ENCODE results near the gene LGMN.

- TF ChIP-seq SIN3A (IDR thresholded peaks at IDR 0.05; ENCODE audit: borderline replicate concordance, insufficient read depth, low read length) (no peak), TAF1 (IDR thresholded peaks at IDR 0.05; ENCODE audit: borderline replicate concordance, insufficient read depth, low read length) (no peak), REST (IDR thresholded peaks at IDR 0.05; ENCODE audit: insufficient read depth in 1 of 2, low read depth in 2 of 2, low read length in 2 of 2) (no peak), POLR2AphosphoS5 (IDR thresholded peaks at IDR 0.05; ENCODE audit: low read depth, low read length) (no peak)
Observed at GRCh38 chr14:92665661-92666110, 82.7 kb downstream of the LGMN start.

All from PFSK-1 (cell line).